Endothelial cell of umbilical vein (primary cell): ENCODE measurements around the gene ECM2.

Source experiments
- EZH2 ChIP-seq: IDR thresholded peaks from 2 replicates; pipeline ENCODE4 v1.6.1; 2012; ENCODE audit warnings: borderline replicate concordance, low read depth, mild to moderate bottlenecking, moderate library complexity, low read length, inconsistent platforms; ENCODE audit not compliant: severe bottlenecking
- JUN ChIP-seq: IDR thresholded peaks from 2 replicates; pipeline ENCODE4 v1.6.1; 2011; ENCODE audit warnings: borderline replicate concordance, low read depth; ENCODE audit not compliant: insufficient read length, insufficient read depth
- MYC ChIP-seq: IDR thresholded peaks from one replicate; pipeline ENCODE4 v1.6.1; 2011; ENCODE audit warnings: mild to moderate bottlenecking, low read depth, low read length
- POLR2AphosphoS5 ChIP-seq: IDR thresholded peaks from 2 replicates; pipeline ENCODE4 v1.6.1; 2012; ENCODE audit warnings: low read depth, mild to moderate bottlenecking, control low read depth, low read length, moderate library complexity; ENCODE audit not compliant: insufficient read depth
- TF ChIP-seq, protein P1 (sequence below), 2 donors: IDR thresholded peaks; 1 replicate in 1 of 2; 2 replicates in 1 of 2; pipeline ENCODE4 v1.5.1; 2011; ENCODE audit warnings: low read length in 2 of 2, mild to moderate bottlenecking in 2 of 2, moderate library complexity in 2 of 2, control low read depth in 1 of 2, inconsistent platforms in 1 of 2, low read depth in 1 of 2; ENCODE audit not compliant: insufficient read depth in 1 of 2; ENCODE audit errors: extremely low read depth in 1 of 2
- TF ChIP-seq, protein P2 (sequence below): IDR thresholded peaks from 2 replicates; pipeline ENCODE4 v1.6.1; 2011; ENCODE audit not compliant: insufficient read depth, insufficient read length

DNA sequence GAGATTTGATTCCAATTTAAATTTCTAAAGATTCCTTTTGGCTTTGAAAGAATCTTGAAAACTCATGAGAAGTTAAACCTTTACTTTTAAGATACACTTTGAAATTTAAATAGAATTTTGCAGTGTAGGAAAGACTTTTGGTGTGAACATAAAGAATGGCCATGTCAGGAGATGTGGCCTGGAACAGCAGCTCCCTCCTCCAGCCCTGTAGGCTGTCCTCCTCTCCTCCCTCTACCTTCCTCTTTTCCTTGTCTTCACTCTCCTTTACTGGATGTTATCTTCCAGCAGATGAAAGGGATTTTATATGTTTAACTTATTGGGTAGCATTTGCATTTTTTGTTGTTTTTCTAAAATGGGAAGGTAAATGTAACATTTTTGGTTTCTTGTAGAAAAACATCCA is 72.4 kb downstream of the ECM2 start:
- TF ChIP-seq, protein P1, sequence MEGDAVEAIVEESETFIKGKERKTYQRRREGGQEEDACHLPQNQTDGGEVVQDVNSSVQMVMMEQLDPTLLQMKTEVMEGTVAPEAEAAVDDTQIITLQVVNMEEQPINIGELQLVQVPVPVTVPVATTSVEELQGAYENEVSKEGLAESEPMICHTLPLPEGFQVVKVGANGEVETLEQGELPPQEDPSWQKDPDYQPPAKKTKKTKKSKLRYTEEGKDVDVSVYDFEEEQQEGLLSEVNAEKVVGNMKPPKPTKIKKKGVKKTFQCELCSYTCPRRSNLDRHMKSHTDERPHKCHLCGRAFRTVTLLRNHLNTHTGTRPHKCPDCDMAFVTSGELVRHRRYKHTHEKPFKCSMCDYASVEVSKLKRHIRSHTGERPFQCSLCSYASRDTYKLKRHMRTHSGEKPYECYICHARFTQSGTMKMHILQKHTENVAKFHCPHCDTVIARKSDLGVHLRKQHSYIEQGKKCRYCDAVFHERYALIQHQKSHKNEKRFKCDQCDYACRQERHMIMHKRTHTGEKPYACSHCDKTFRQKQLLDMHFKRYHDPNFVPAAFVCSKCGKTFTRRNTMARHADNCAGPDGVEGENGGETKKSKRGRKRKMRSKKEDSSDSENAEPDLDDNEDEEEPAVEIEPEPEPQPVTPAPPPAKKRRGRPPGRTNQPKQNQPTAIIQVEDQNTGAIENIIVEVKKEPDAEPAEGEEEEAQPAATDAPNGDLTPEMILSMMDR (IDR thresholded peaks at IDR 0.05; ENCODE audit: extremely low read depth in 1 of 2, insufficient read depth in 1 of 2, low read depth in 1 of 2, low read length in 2 of 2) = no peak
- TF ChIP-seq MYC (no peak), EZH2 (no peak), JUN (no peak), POLR2AphosphoS5 (no peak)
- TF ChIP-seq, protein P2, sequence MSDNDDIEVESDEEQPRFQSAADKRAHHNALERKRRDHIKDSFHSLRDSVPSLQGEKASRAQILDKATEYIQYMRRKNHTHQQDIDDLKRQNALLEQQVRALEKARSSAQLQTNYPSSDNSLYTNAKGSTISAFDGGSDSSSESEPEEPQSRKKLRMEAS = no peak
